Measurements from ENCODE around the gene LPO.

The LPO gene

DNA sequence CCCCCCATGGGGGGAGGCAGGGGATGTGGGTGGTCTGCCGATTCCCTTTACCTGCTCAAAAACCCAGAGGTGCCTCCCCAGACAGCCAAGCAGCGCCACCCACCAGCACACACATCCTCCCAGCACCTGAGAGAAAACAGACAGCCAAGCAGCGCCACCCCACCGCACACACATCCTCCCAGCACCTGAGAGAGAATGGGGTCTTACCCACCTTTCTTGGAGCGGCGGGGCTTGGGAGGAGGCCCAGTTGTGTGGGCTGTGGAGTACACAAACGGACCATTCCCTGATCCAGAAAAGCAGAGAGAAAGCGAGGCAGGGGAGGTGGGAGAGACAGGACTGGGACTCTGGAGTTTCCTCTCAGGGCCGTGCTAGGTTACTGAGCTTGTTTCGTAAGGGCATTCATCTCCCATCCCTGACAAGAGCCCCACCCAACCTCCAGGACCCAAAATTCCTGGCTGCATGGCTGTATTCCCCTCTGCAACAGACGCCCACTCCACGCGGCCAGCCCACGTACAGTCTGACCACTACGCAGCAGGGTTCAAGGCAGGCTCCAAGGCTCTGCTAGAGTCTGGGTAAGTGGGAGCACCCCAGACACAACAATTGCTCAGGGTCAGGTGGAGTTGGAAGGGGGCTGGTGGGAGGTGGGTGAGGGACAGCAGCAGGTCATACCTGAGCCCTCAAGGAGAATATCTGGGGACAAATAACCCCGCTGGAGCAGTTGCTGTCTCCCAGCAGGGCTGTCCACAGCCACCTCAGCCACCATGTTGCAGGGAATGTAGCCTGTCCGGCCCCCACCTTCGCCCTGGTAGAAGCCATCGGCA, 68.0 kb downstream of the LPO start:
- no peak for DNase-seq

DNA sequence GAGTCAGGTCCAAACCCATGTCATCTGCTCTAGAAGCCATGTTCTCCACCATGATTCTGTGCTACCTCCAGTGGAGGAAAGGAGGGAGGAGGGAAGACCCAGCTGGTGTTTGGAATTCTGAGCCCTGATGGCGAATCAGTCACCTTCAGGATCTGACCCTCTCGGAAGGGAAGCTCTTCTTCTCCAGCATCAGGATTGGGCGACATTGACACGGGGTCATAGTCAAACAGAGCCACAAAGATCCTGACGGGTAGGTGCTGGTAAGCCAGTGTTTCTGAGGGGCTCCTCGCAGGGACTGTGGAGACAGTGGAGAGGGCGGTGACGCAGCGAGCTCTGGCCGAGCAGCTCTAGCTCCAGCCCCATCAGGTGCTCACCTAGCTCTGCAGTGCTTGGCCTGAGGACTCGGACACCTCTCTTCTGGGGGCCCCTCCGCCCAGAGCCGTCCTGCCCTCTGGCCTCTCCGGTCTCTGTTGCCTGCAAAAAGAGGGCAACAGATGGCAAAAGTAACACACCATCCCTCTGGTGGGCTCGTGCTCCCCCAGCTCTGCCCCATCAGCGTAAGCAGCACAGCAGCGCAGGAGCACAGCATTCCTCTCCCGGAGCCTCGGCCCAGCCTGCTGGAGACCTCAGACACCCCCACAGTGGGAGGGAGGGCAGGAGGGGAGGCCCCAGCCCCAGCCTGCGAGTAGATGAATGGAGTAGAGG, 69.2 kb downstream of the LPO start:
- DNase-seq, result no peak

DNA sequence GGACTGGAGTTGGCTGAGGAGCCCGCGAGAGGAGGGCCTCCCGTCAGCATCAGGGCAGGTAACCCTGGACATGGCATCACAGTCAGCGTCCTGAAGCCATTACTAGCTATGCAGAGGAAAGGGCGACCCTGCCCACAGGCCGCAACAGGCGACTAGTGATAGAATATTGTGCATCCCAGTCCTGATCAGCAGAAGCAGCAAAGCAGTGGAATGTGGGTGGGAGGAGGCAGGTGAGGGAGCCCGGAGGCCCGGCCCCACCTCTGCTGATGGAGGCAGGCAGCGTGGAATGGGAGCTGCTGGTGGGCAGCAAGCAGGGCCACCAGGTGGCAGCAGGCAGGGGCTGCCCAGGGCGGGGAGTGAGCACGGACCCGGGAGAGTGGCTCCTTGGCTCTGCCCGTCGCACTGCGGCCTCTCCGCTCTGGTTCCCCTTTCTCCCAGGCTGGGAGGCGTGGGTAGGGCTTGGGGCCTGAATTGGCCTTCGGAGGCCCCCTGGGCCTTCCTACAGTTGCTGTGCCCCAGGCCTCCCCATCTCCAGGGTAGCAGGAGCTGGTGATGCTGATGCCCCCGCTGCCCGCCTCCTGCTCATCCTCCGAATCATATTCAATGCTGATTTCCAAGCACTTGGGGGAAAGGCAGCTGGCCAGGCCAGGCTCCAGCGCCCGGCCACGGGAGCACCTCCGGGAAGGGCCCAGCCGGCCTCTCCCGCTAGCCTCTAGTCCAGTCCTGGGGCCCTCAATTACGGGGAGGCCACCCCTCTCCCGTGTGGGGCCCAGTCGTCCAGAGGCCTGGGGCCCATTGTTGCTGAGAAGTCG, 70.0 kb downstream of the LPO start:
- DNase-seq, result no peak

DNA sequence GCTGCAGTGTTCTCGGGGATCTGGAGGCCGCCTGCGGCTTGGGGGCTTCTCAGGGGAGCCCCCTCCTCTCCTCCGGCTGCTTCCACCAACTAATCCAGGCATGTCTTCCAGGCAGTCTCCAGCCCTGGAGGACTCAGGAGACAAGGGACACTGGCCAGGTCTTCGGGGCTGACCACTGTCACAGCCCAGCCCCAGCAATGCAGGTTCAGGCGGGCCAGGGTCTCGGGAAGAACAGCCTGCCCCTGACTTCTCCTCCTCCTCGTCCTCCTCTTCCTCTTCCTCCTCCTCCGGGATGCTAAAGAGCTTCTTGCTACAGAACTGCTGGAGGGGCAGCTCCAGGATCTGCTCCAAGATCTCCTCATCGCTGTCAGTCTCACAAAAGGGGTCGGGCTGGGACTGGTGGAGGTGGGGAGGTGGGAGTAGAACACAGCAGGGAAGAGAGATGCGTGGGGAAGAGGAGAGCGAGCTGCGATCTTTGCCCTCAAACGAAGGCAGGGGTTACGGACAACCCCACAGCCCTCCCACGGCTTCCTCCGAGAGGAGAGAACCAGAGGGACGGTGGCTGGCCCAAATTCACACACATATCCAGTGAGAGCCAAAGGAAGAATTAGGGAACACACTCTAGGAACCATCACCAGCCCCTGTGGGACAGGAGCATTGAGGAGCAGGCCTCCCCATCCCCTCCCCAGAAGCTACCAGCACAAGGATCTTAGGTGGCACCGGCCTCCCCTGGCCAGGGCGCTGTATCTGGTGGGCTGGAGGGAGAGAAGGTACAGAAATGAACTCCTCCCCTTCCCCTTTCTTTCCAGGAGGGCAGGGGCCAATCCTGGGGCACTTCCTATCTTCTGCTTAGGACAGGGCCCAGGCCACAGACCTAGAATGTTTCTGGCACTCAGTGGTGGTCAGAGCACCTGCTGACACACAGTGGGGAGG, 70.9 kb downstream of the LPO start:
- no peak for DNase-seq

DNA sequence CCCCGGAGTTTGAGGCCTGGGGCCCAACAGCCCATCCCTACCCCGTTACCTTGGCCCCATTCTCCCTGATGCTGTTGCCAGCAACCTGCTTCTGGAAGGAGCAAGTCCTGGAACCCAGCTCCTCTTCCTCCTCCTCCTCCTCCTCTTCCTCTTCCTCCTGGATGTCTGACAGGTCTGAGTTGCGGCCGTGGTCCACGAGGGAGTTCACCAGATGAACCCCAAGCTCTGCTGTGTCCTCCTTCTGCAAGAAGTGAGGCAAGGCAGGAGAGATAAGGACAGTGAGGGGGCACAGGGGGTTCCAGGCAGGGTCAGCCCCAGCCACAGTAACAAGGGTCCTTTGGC, 71.5 kb downstream of the LPO start:
- DNase-seq, result no peak

DNA sequence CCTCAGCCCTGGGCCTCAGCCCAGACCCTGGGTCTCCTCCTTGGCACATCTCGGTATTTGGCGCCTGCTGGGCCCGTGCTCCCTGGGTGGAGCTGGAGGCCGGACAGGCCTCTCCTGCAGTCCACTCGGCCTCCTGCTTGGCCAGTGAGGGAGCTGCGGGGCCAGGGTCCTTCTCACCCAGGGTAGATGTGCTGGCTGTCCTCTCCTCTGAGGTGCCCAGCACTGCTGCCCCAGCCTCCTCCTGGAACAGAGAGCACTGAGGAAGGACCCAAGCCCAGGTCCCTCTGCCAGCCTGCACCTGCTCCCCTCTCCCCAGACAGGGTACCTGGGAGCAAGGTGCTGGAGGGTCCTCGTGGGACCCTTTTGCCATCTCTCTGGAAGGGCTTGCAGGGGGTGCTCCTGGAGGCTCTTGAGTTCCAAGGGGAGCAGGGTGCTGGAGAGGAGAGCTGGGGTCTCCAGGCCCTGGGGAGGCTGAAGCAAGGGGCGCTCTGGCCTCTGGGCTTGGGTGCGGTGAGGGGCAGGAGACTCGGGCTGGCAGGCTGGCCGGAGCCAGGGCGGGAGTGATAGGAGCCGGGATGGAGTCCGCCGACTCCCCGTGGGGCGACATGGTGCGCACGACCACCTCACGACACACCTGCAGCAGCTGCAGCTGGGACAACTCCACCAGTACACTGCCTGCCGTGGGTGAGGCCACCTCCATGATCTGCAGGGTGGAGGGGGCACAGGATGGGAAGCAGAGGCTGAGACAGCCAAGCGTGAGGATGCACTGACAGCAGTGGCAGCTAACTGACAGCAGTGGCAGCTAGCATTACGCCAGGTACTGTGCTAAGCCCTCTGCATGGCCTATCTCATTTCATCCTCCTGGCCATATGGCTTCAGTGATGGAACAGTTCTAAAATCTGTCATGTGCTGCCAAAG, 72.4 kb downstream of the LPO start:
- DNase-seq, result no peak

DNA sequence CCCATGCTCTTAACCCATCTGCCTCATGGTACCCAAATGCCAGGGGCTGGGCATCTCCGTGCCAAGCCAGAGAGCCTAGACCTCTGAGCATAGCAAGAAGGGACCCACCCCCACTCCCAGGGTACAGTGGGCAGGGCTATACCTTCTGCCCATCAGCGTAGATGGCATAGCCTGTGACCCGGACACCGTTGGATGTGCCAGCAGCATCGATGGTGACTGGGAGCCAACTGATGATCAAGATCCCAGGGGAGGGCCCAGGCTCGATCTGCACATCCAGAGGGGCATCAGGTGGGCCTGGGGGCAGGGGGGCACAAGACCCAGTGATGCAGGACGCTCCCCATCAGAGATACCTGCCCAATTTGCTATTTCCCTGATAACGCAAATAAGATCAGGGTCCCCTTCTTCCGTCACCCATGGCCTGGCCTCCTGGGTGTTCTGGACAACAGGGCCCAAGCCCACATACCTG, 73.1 kb downstream of the LPO start:
- DNase-seq, result no peak

DNA sequence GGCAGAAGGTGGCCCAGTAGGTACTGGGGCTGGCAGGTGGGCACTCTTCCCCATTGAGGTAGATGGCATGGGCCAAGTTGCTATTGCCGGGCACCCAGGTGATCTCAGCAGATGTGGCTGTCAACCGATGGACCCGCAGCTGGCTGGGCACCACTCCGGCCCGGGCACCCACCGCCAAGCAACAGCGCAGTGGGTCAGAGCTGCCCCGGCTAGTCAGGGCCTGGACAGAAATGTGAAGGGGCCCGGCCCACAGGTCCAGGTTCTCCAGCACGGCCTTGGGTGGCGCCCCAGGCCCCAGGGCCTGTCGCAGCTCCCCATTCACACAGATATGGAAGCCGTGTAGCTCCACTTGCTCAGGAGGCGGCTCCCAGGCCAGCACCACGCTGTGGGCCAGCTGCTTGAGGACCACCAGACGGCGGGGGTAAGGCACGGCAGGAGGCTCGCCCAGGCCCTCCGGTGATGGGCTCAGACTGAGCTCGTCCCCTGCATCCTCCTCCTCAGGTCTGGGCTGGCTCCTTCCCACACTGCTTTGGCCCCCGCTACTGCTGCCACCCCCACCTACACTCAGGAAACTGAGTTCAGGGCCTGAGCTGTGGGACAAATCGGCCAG, 73.7 kb downstream of the LPO start:
- DNase-seq, result no peak

DNA sequence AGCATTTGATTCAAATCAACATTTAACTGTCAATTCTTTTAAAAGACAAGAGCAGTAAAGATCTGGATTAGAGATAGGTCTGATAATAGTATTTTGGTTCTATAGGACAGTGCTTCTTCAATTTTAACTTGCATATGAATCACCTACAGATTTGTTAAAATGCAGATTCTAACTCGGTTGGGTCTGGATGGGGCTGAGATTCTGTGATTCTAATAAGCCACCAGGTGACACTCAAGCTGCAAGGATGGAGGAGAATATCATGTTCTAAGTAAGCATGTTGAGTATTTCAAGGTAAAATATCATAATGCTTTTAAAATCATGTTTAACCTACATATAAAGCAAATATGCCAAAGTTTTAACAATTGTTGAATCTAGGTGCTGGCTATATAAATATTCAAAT, 74.4 kb downstream of the LPO start:
- no peak for DNase-seq

DNA sequence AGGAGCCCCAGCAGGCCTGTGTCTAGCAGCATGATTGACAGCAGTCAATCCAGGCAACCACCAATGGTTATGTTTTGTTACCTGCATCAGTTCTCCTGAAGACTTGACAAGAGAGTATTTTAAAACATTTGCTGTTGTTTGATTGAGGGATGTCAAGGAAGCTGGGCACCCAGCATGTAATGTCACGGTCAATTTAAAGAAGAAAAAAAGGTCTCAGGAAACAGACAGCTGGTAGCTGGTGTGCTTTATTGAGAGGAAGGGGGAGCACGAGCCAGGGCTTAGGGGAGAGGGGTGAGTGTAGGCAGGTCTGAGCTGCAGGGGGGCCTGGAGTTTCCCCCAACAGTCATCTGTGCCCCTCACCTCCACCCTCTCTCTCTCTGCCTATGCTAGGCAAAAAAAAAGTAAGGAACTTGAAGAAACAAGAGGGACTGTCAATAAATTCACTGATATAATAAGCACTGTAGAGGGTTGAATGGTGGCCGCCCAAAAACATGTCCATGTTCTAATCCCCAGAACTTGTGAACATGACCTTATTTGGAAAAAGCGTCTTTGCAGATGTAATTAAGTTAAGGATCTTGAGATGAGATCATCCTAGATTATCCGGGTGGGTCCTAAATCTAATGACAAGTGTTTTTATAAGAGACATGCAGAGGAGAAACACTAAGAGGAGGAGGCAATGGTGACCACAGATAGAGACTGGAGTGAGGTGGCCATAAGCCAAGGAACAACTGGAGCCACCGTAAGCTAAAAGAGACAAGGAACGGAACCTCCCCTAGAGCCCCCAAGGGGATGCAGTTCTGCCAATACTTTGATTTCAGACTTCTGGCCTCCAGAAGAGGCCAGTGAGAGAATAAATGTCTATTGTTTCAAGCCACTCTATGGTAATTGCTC, 75.7 kb downstream of the LPO start:
- no peak for DNase-seq

DNA sequence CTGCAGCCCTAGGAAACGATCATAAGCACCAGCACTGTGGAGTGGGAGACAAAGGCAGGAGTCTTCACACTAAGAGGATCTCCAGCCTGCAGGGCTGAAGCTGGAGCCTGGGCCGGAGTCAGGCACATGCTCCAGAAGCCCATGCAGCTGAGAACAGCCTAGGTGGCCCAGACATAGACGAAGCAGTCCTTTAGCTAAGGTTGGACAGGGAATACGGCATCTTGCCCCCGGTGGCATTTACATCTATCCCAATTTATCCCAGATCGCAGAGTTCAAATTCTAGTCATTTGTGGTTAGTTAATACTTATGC, 76.3 kb downstream of the LPO start:
- DNase-seq, result no peak

DNA sequence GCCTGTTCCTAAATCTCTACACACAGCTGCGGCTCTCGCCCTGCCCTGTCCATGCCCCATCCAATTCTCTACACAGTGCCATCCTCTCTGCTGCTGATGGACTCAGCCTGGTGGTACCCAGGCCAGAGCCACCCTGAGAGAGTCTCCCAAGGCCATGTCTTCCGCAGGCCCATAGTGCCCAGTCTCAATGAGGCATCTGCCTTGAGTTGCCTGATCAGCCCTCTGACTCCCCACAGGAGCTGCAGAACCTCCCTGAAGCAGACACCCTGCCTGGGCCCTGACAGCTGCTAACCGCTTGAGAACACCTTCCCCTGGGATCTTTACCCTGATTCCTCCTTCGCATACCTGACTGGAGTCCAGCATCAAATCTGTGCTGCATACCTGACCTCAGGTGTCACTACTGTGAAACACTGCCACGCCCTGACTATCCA, 76.9 kb downstream of the LPO start:
- DNase-seq, result no peak

DNA sequence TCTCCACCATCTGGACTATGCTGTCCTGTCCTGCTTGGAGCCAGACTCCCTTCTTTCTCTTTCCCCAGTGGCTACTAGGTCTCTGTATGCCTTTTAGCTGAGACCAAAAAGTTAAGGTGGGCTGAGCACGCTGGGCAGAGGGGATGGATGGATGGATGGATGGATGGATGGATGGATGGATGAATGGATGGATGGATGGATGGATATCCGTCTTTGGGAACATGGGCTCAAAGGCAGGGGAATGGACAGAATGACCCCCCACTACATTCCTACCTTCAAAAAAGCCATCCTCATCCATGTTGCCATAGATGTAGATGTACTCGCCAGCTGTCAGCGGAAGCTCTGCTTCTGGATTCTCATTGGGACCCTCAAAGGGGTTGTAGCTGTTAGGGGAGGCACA, 77.4 kb downstream of the LPO start:
- no peak for DNase-seq

DNA sequence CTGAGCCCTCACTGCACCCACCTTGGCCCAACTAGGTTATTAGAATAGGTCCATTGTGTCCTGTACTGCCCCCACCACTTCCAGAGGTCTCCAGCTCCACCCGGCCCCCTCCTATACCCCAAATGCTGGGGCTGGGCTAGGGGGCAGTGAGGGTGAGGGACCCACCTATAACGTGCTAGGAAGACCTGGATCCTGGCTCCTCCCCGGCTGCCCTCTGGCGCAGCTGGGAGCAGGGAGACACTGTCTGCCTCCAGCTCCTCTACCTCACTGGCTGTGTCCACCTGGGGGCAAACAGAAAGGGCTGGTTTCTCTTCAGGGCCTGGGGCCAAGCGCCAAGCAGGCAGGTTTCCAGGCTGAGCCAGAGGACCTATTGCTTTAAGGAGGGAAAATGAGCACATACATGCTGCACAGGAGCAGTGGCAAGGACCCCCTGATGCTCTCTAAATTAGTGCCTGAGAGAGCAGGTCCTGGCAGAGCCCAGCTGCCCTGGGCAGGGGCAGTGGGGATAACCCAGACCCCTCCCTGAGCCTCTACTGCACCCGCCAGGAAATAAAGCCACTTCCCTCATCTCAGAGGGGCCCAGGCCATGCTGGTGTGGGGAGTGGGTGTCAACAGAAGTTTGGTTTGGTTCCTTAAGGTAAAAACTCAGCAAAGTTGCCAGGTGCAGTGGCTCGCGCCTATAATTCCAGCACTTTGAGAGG, 78.0 kb downstream of the LPO start:
- no peak for DNase-seq

DNA sequence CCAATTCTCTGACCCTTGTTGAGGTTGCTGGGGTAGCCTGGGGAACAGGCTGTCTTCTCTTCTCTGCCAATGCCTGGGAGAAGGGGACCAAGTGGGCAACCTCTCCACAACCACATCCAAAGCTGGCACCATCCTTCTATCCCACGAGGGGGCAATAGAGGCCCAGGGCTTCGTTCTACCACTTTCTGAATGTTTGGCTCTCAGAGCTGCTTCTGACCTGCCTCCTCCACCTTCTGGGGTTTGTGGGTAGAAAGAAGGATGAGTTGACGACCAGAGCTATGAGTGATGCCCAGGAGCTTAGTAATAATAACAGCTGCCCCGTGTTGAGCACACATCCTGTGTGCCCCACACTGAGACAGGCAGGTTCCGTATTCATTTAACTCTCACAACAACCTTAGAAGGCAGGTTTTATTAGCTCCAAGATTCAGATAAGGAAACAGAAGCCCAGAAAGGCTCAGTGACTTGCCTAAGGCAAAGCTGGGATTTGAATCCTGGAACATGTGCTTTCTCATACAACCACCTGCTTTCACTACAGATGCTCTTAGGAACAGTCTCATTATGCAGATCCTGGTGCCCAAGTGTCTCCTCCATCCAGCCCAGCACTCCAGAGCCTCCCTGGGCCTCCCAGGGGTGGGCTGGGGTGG, 79.2 kb downstream of the LPO start:
- DNase-seq, result peak; percentile 92

DNA sequence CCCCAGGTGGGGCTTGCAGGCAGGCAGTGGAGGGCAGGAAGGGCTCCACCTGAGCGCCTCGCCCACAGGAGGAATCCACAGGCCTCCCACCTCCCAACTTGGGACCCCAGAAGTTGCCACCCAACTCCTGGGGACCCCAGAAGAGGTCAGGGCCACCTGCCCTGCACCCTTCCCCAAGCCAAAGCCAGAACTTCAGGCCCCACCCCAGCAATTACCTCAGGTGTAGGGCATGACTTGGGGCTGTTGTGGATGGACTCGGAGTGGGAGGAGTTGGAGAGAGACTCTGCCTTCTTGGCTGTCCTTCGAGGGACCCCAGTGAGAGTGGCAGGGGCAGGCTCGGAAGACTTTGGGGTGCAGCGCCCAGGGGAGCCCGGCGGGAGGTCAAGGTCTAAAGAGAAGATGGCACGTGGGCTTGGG, 79.7 kb downstream of the LPO start:
- DNase-seq, result no peak
